Ureter (tissue), 1 donor: ENCODE data around the gene CCL20. TPM values are rescaled to one million over a fixed set of nuclear protein-coding genes. Genes with fewer than 3 reads are reported as not detected.
"Not testable (repeated sequence)": the region's sequence is repeated elsewhere in the genome, so short reads cannot be mapped to it uniquely, and the experiment has no call there.

Experiments used
- DNase-seq: peaks from one replicate; pipeline ENCODE4 v3.0.0-alpha.2; 2020; ENCODE audit warnings: low spot score
- total RNA-seq: library from RNA; stranded (reverse); gene quantifications from one replicate; pipeline ENCODE4 v1.2.4, GENCODE V29; 2023
- donor health status: DM: yes; HTN: yes; CAD: no.

Gene CCL20
- total RNA-seq, 1 donor from 2014 or later = 2.3 TPM

- DNase-seq = no peak
Measured at GRCh38 chr2:227834423-227834822, 20.8 kb downstream of the CCL20 start.

GRCh38 chr2:227834916-227835650 is 21.4 kb downstream of the CCL20 start:
- DNase-seq = no peak

- DNase-seq = not testable (repeated sequence)
Measured at GRCh38 chr2:227839339-227840129, 25.9 kb downstream of the CCL20 start.

GRCh38 chr2:227846831-227847230 is 33.2 kb downstream of the CCL20 start:
- no peak for DNase-seq

GRCh38 chr2:227848146-227848545 is 34.5 kb downstream of the CCL20 start:
- DNase-seq = no peak

GRCh38 chr2:227848586-227848985 is 34.9 kb downstream of the CCL20 start:
- peak; percentile 62 for DNase-seq

- no peak for DNase-seq
Measured at GRCh38 chr2:227849906-227850305, 36.3 kb downstream of the CCL20 start.

GRCh38 chr2:227853204-227853629 is 39.6 kb downstream of the CCL20 start:
- no peak for DNase-seq

GRCh38 chr2:227853765-227854271 is 40.2 kb downstream of the CCL20 start:
- DNase-seq = no peak

- no peak for DNase-seq
Measured at GRCh38 chr2:227855440-227855839, 41.8 kb downstream of the CCL20 start.

- DNase-seq = no peak
Measured at GRCh38 chr2:227856697-227857096, 43.1 kb downstream of the CCL20 start.

- no peak for DNase-seq
Measured at GRCh38 chr2:227860221-227860641, 46.6 kb downstream of the CCL20 start.

GRCh38 chr2:227861011-227861410 is 47.4 kb downstream of the CCL20 start:
- no peak for DNase-seq

- DNase-seq = no peak
Measured at GRCh38 chr2:227862227-227862740, 48.6 kb downstream of the CCL20 start.

- no peak for DNase-seq
Measured at GRCh38 chr2:227862741-227863588, 49.3 kb downstream of the CCL20 start.

GRCh38 chr2:227864161-227864756 is 50.6 kb downstream of the CCL20 start:
- no peak for DNase-seq

- no peak for DNase-seq
Measured at GRCh38 chr2:227865291-227865690, 51.6 kb downstream of the CCL20 start.
